ENCODE measurements around the gene GRIFIN. TPM values are rescaled to one million over a fixed set of nuclear protein-coding genes. Genes with fewer than 3 reads are reported as not detected.

The GRIFIN gene
- total RNA-seq, 1 donor from 2014 or later = not detected

GRCh38 chr7:2433713-2434550, 42.3 kb downstream of the GRIFIN start:
- Mint-ChIP-seq H3K4me1 (ENCODE audit: unreplicated experiment) (peaks cover 6% of the 10 kb centered on the region), H3K4me3 (ENCODE audit: unreplicated experiment) (no peak overlapping the region), H3K27ac (ENCODE audit: unreplicated experiment) (no peak overlapping the region), H3K27me3 (ENCODE audit: unreplicated experiment) (peaks cover 2% of the 10 kb centered on the region), H3K9me3 (ENCODE audit: unreplicated experiment) (no peaks in the 10 kb centered on the region), H3K36me3 (ENCODE audit: low read depth, unreplicated experiment) (peaks cover 30% of the 10 kb centered on the region)
- no peak for DNase-seq (ENCODE audit: low spot score)
- no peak for TF ChIP-seq CTCF (IDR thresholded peaks at IDR 0.05; ENCODE audit: unreplicated experiment)

GRCh38 chr7:2432910-2433712, 43.1 kb downstream of the GRIFIN start:
- no peak overlapping the region for H3K4me3 Mint-ChIP-seq (ENCODE audit: unreplicated experiment)
- peaks cover 30% of the 10 kb centered on the region for H3K36me3 Mint-ChIP-seq (ENCODE audit: low read depth, unreplicated experiment)
- DNase-seq (ENCODE audit: low spot score) = no peak
- no peak overlapping the region for H3K27ac Mint-ChIP-seq (ENCODE audit: unreplicated experiment)
- peaks cover 2% of the 10 kb centered on the region for H3K27me3 Mint-ChIP-seq (ENCODE audit: unreplicated experiment)
- H3K4me1 Mint-ChIP-seq (ENCODE audit: unreplicated experiment) = peaks cover 6% of the 10 kb centered on the region
- no peak for TF ChIP-seq CTCF (IDR thresholded peaks at IDR 0.05; ENCODE audit: unreplicated experiment)
- H3K9me3 Mint-ChIP-seq (ENCODE audit: unreplicated experiment) = no peaks in the 10 kb centered on the region

GRCh38 chr7:2431260-2431867, 44.8 kb downstream of the GRIFIN start:
- Mint-ChIP-seq H3K4me3 (ENCODE audit: unreplicated experiment) (peak overlapping the region; percentile 16), H3K4me1 (ENCODE audit: unreplicated experiment) (peaks cover 5% of the 10 kb centered on the region), H3K27me3 (ENCODE audit: unreplicated experiment) (peaks cover 2% of the 10 kb centered on the region), H3K27ac (ENCODE audit: unreplicated experiment) (no peak overlapping the region), H3K36me3 (ENCODE audit: low read depth, unreplicated experiment) (peaks cover 23% of the 10 kb centered on the region), H3K9me3 (ENCODE audit: unreplicated experiment) (no peaks in the 10 kb centered on the region)
- TF ChIP-seq CTCF (IDR thresholded peaks at IDR 0.05; ENCODE audit: unreplicated experiment) = peak; percentile 58
- DNase-seq (ENCODE audit: low spot score) = peak; percentile 29

GRCh38 chr7:2425749-2426148, 50.4 kb downstream of the GRIFIN start:
- no peak for TF ChIP-seq CTCF (IDR thresholded peaks at IDR 0.05; ENCODE audit: unreplicated experiment)
- Mint-ChIP-seq H3K36me3 (ENCODE audit: low read depth, unreplicated experiment) (peaks cover under 1% of the 10 kb centered on the region), H3K27me3 (ENCODE audit: unreplicated experiment) (peaks cover under 1% of the 10 kb centered on the region), H3K9me3 (ENCODE audit: unreplicated experiment) (no peaks in the 10 kb centered on the region), H3K27ac (ENCODE audit: unreplicated experiment) (no peak overlapping the region), H3K4me1 (ENCODE audit: unreplicated experiment) (peaks cover 4% of the 10 kb centered on the region), H3K4me3 (ENCODE audit: unreplicated experiment) (no peak overlapping the region)
- DNase-seq (ENCODE audit: low spot score) = no peak

Other genes with a start within 250 kb of the GRIFIN start
- gene MAD1L1, start 243.5 kb downstream of the GRIFIN start, total RNA-seq (ENCODE audit: unreplicated experiment) = 43.3 TPM
- gene MRM2, start 234.2 kb downstream of the GRIFIN start, total RNA-seq (ENCODE audit: unreplicated experiment) = 19.1 TPM
- gene NUDT1, start 234.2 kb downstream of the GRIFIN start, total RNA-seq (ENCODE audit: unreplicated experiment) = 14.2 TPM
- 40.7 TPM for gene SNX8, start 162.0 kb downstream of the GRIFIN start, total RNA-seq (ENCODE audit: unreplicated experiment)
- 125 TPM for gene EIF3B, start 121.6 kb downstream of the GRIFIN start, total RNA-seq (ENCODE audit: unreplicated experiment)
- gene CHST12, start 72.8 kb downstream of the GRIFIN start, total RNA-seq (ENCODE audit: unreplicated experiment) = 26.9 TPM
- gene LFNG, start 43.4 kb upstream of the GRIFIN start, total RNA-seq (ENCODE audit: unreplicated experiment) = 83.5 TPM
- 34.0 TPM for gene BRAT1, start 79.1 kb upstream of the GRIFIN start, total RNA-seq (ENCODE audit: unreplicated experiment)
- 9.6 TPM for gene IQCE, start 82.6 kb upstream of the GRIFIN start, total RNA-seq (ENCODE audit: unreplicated experiment)
- gene TTYH3, start 155.6 kb upstream of the GRIFIN start, total RNA-seq (ENCODE audit: unreplicated experiment) = 250 TPM
- gene AMZ1, start 211.8 kb upstream of the GRIFIN start, total RNA-seq (ENCODE audit: unreplicated experiment) = 0.05 TPM